ENCODE measurements around the gene MRPL4. TPM values are rescaled to one million over a fixed set of nuclear protein-coding genes. Genes with fewer than 3 reads are reported as not detected.
A peak's percentile ranks its signal among the peaks of the same experiment; 100 is the strongest.

Gene MRPL4
- total and polyA plus RNA-seq, 2 of the 13 experiments (the other 11 are each of a cell fraction or from before 2014, with no cell fraction given), result 40.6 to 42.5 TPM

- TF ChIP-seq STAT6 (CRISPR knock-in tag; IDR thresholded peaks at IDR 0.05; ENCODE audit: borderline replicate concordance), result no peak
- no peak for TF ChIP-seq ZNF775 (CRISPR knock-in tag; IDR thresholded peaks at IDR 0.05; ENCODE audit: borderline replicate concordance)
- TF ChIP-seq ZNF496 (CRISPR knock-in tag; IDR thresholded peaks at IDR 0.05; ENCODE audit: insufficient replicate concordance), result no peak
- no peak for TF ChIP-seq GLI4 (CRISPR knock-in tag; IDR thresholded peaks at IDR 0.05; ENCODE audit: borderline replicate concordance)
- no peak for TF ChIP-seq KDM5A (IDR thresholded peaks at IDR 0.05; ENCODE audit: borderline replicate concordance, low read length)
- TF ChIP-seq, protein P1, sequence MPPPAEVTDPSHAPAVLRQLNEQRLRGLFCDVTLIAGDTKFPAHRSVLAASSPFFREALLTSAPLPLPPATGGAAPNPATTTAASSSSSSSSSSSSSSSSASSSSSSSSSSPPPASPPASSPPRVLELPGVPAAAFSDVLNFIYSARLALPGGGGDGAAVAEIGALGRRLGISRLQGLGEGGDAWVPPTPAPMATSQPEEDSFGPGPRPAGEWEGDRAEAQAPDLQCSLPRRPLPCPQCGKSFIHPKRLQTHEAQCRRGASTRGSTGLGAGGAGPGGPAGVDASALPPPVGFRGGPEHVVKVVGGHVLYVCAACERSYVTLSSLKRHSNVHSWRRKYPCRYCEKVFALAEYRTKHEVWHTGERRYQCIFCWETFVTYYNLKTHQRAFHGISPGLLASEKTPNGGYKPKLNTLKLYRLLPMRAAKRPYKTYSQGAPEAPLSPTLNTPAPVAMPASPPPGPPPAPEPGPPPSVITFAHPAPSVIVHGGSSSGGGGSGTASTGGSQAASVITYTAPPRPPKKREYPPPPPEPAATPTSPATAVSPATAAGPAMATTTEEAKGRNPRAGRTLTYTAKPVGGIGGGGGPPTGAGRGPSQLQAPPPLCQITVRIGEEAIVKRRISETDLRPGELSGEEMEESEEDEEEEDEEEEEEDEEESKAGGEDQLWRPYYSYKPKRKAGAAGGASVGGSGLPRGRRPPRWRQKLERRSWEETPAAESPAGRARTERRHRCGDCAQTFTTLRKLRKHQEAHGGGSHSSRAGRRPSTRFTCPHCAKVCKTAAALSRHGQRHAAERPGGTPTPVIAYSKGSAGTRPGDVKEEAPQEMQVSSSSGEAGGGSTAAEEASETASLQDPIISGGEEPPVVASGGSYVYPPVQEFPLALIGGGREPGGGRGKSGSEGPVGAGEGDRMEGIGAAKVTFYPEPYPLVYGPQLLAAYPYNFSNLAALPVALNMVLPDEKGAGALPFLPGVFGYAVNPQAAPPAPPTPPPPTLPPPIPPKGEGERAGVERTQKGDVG (CRISPR knock-in tag; IDR thresholded peaks at IDR 0.05; ENCODE audit: borderline replicate concordance), result no peak
- TF ChIP-seq, protein P2, sequence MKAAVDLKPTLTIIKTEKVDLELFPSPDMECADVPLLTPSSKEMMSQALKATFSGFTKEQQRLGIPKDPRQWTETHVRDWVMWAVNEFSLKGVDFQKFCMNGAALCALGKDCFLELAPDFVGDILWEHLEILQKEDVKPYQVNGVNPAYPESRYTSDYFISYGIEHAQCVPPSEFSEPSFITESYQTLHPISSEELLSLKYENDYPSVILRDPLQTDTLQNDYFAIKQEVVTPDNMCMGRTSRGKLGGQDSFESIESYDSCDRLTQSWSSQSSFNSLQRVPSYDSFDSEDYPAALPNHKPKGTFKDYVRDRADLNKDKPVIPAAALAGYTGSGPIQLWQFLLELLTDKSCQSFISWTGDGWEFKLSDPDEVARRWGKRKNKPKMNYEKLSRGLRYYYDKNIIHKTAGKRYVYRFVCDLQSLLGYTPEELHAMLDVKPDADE (CRISPR knock-in tag; IDR thresholded peaks at IDR 0.05), result no peak
- TF ChIP-seq, protein P3, sequence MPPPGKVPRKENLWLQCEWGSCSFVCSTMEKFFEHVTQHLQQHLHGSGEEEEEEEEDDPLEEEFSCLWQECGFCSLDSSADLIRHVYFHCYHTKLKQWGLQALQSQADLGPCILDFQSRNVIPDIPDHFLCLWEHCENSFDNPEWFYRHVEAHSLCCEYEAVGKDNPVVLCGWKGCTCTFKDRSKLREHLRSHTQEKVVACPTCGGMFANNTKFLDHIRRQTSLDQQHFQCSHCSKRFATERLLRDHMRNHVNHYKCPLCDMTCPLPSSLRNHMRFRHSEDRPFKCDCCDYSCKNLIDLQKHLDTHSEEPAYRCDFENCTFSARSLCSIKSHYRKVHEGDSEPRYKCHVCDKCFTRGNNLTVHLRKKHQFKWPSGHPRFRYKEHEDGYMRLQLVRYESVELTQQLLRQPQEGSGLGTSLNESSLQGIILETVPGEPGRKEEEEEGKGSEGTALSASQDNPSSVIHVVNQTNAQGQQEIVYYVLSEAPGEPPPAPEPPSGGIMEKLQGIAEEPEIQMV (CRISPR knock-in tag; IDR thresholded peaks at IDR 0.05; ENCODE audit: low read depth), result no peak
- TF ChIP-seq, protein P4, sequence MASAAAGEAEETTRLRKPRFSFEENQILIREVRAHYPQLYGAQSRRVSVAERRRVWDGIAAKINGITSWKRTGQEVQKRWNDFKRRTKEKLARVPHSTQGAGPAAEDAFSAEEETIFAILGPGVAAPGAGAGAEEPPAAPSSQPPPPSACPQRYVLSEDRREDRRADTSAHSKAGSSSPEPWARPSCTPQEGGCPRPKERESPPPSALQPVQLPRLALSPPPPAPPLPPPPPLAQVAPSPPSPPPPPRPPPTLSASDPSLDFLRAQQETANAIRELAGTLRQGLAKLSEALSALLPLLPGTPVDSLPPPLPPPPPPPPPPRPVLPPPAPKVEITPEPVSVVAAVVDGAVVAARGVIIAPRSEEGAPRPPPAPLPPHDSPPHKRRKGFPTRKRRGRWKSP (CRISPR knock-in tag; IDR thresholded peaks at IDR 0.05), result peak; percentile 45; the same call in 1 of the 2 replicates
- TF ChIP-seq ZC3H13 (CRISPR knock-in tag; IDR thresholded peaks at IDR 0.05), result peak; percentile 79; the same call in 1 of the 2 replicates
- peak; percentile 59; the same call in 1 of the 2 replicates for TF ChIP-seq CENPT (CRISPR knock-in tag; IDR thresholded peaks at IDR 0.05; ENCODE audit: low read depth)
- TF ChIP-seq CSRNP1 (CRISPR knock-in tag; IDR thresholded peaks at IDR 0.05), result no peak
- TF ChIP-seq ELF3 (CRISPR knock-in tag; IDR thresholded peaks at IDR 0.05), result 0 out of 2 replicates have a peak, but pooled peaks have one; percentile 8
- peak; percentile 23; the same call in 1 of the 2 replicates for TF ChIP-seq ZNF776 (CRISPR knock-in tag; IDR thresholded peaks at IDR 0.05)
Observed at GRCh38 chr19:10286803-10287737, 35.1 kb downstream of the MRPL4 start, which contains the start of gene ICAM4 (continued).

All from HepG2 (cell line).